HepG2 (cell line): ENCODE measurements around the gene ESPN. TPM values are rescaled to one million over a fixed set of nuclear protein-coding genes. Genes with fewer than 3 reads are reported as not detected.

Experiments used
- ATRX ChIP-seq: sonication (generic); formaldehyde crosslinking; IDR thresholded peaks from 2 replicates; pipeline ENCODE4 v1.4.0; 2020; ENCODE audit warnings: missing genetic modification reagents, borderline replicate concordance
- ELF4 ChIP-seq: sonication (generic); formaldehyde crosslinking; IDR thresholded peaks from 2 replicates; pipeline ENCODE4 v1.5.0; 2020; ENCODE audit warnings: missing genetic modification reagents, mild to moderate bottlenecking, moderate library complexity, borderline replicate concordance
- HNF4A ChIP-seq: sonication (generic); formaldehyde crosslinking; IDR thresholded peaks from 2 replicates; pipeline ENCODE4 v1.4.0; 2020; ENCODE audit warnings: missing genetic modification reagents
- NCOA2 ChIP-seq: sonication (generic); formaldehyde crosslinking; IDR thresholded peaks from 2 replicates; pipeline ENCODE4 v1.8.0; 2022; ENCODE audit warnings: inconsistent platforms
- NCOR1 ChIP-seq: fragments of 200-600 bp; sonication (generic); IDR thresholded peaks from 2 replicates; pipeline ENCODE4 v1.7.0; 2017; ENCODE audit warnings: antibody characterized with exemption, low read length, borderline replicate concordance
- SMYD3 ChIP-seq: sonication (generic); formaldehyde crosslinking; IDR thresholded peaks from 2 replicates; pipeline ENCODE4 v1.8.1; 2023; ENCODE audit warnings: mild to moderate bottlenecking, missing genetic modification reagents
- SRSF1 ChIP-seq: fragments of 200-400 bp; formaldehyde crosslinking; optimal IDR thresholded peaks from 2 replicates; pipeline ENCODE3; 2017; ENCODE audit warnings: mild to moderate bottlenecking, low read depth, low read length, moderate library complexity
- THAP8 ChIP-seq: sonication (generic); formaldehyde crosslinking; IDR thresholded peaks from 2 replicates; pipeline ENCODE4 v1.5.1; 2020; ENCODE audit warnings: missing genetic modification reagents, mild to moderate bottlenecking, borderline replicate concordance
- THAP9 ChIP-seq: sonication (generic); formaldehyde crosslinking; IDR thresholded peaks from 2 replicates; pipeline ENCODE4; 2020; ENCODE audit warnings: missing genetic modification reagents, mild to moderate bottlenecking, borderline replicate concordance
- ZC3H4 ChIP-seq: sonication (generic); formaldehyde crosslinking; IDR thresholded peaks from 2 replicates; pipeline ENCODE4 v1.4.0; 2020; ENCODE audit warnings: missing genetic modification reagents, borderline replicate concordance
- ZFP41 ChIP-seq: sonication (generic); formaldehyde crosslinking; IDR thresholded peaks from 2 replicates; pipeline ENCODE4 v1.4.0; 2020; ENCODE audit warnings: mild to moderate bottlenecking, missing genetic modification reagents, borderline replicate concordance
- ZKSCAN5 ChIP-seq: sonication (generic); formaldehyde crosslinking; IDR thresholded peaks from 2 replicates; pipeline ENCODE4 v1.5.1; 2020; ENCODE audit warnings: mild to moderate bottlenecking, missing genetic modification reagents
- ZNF232 ChIP-seq: sonication (generic); formaldehyde crosslinking; IDR thresholded peaks from 2 replicates; pipeline ENCODE4 v1.4.0; 2020; ENCODE audit warnings: missing genetic modification reagents, borderline replicate concordance
- ZNF329 ChIP-seq: sonication (generic); formaldehyde crosslinking; IDR thresholded peaks from 2 replicates; pipeline ENCODE4 v1.9.0; 2021; ENCODE audit warnings: low read depth, mild to moderate bottlenecking, missing genetic modification reagents
- ZNF33B ChIP-seq: sonication (generic); formaldehyde crosslinking; IDR thresholded peaks from 2 replicates; pipeline ENCODE4 v1.5.1; 2020; ENCODE audit warnings: mild to moderate bottlenecking, missing genetic modification reagents
- ZNF556 ChIP-seq: sonication (generic); formaldehyde crosslinking; IDR thresholded peaks from 2 replicates; pipeline ENCODE4 v1.4.0; 2020; ENCODE audit warnings: mild to moderate bottlenecking, missing genetic modification reagents, borderline replicate concordance
- ZNF562 ChIP-seq: sonication (generic); formaldehyde crosslinking; IDR thresholded peaks from 2 replicates; pipeline ENCODE4 v1.8.0; 2022; ENCODE audit warnings: missing genetic modification reagents, borderline replicate concordance
- ZNF580 ChIP-seq: IDR thresholded peaks from 2 replicates; pipeline ENCODE4 v1.6.1; 2016; ENCODE audit warnings: low read depth, borderline replicate concordance
- polyA plus RNA-seq, 8 experiments: library from polyadenylated mRNA; depleted of rRNA in 3 of 8; stranded (reverse) in 7 of 8; unstranded in 1 of 8; fragments of >200 nt; fragmentation: Illumina TruSeq in 4 of 8; extraction: Trizol in 4 of 8; gene quantifications; 2 replicates each; pipeline versions ENCODE4 v1.2.1 to v1.2.3, GENCODE V29; 2011 to 2016; ENCODE audit warnings: low read depth in 4 of 8, missing spikeins in 1 of 8, mixed read lengths in 1 of 8; ENCODE audit not compliant: insufficient read depth in 1 of 8
- total RNA-seq, 5 experiments: library from RNA; depleted of rRNA; stranded (reverse); fragments of >200 nt; fragmentation: Illumina TruSeq; extraction: Trizol; gene quantifications; 2 replicates each; pipeline ENCODE4 v1.2.3, GENCODE V29; 2016; ENCODE audit warnings: low read depth in 1 of 5
- TF ChIP-seq, protein P1 (sequence below): sonication (generic); formaldehyde crosslinking; IDR thresholded peaks from 2 replicates; pipeline ENCODE4 v1.4.0; 2020; ENCODE audit warnings: missing genetic modification reagents, borderline replicate concordance
- TF ChIP-seq, protein P2 (sequence below): sonication (generic); formaldehyde crosslinking; IDR thresholded peaks from 2 replicates; pipeline ENCODE4 v1.9.0; 2022; ENCODE audit warnings: low read depth, missing genetic modification reagents

Gene ESPN
- total and polyA plus RNA-seq, 2 of the 13 experiments (the other 11 are each of a cell fraction or from before 2014, with no cell fraction given) = 48.6 to 54.2 TPM

- TF ChIP-seq, protein P1, sequence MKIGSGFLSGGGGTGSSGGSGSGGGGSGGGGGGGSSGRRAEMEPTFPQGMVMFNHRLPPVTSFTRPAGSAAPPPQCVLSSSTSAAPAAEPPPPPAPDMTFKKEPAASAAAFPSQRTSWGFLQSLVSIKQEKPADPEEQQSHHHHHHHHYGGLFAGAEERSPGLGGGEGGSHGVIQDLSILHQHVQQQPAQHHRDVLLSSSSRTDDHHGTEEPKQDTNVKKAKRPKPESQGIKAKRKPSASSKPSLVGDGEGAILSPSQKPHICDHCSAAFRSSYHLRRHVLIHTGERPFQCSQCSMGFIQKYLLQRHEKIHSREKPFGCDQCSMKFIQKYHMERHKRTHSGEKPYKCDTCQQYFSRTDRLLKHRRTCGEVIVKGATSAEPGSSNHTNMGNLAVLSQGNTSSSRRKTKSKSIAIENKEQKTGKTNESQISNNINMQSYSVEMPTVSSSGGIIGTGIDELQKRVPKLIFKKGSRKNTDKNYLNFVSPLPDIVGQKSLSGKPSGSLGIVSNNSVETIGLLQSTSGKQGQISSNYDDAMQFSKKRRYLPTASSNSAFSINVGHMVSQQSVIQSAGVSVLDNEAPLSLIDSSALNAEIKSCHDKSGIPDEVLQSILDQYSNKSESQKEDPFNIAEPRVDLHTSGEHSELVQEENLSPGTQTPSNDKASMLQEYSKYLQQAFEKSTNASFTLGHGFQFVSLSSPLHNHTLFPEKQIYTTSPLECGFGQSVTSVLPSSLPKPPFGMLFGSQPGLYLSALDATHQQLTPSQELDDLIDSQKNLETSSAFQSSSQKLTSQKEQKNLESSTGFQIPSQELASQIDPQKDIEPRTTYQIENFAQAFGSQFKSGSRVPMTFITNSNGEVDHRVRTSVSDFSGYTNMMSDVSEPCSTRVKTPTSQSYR (CRISPR knock-in tag) = peak; percentile 38; the same call in 1 of the 2 replicates
- TF ChIP-seq ZNF562 (CRISPR knock-in tag) (no peak), ELF4 (CRISPR knock-in tag) (no peak), THAP8 (no peak), SMYD3 (CRISPR knock-in tag) (no peak), ZKSCAN5 (no peak), ZNF580 (CRISPR knock-in tag) (0 out of 2 replicates have a peak, but pooled peaks have one; percentile 16), NCOA2 (no peak), ZNF329 (CRISPR knock-in tag) (no peak), ZC3H4 (CRISPR knock-in tag) (no peak), ZNF556 (CRISPR knock-in tag) (no peak), SRSF1 (no peak), NCOR1 (no peak), ZFP41 (CRISPR knock-in tag) (no peak), ZNF33B (CRISPR knock-in tag) (no peak), HNF4A (0 out of 2 replicates have a peak, but pooled peaks have one; percentile 8), ZNF232 (CRISPR knock-in tag) (no peak), ATRX (no peak), THAP9 (CRISPR knock-in tag) (0 out of 2 replicates have a peak, but pooled peaks have one; percentile 3)
- TF ChIP-seq, protein P2, sequence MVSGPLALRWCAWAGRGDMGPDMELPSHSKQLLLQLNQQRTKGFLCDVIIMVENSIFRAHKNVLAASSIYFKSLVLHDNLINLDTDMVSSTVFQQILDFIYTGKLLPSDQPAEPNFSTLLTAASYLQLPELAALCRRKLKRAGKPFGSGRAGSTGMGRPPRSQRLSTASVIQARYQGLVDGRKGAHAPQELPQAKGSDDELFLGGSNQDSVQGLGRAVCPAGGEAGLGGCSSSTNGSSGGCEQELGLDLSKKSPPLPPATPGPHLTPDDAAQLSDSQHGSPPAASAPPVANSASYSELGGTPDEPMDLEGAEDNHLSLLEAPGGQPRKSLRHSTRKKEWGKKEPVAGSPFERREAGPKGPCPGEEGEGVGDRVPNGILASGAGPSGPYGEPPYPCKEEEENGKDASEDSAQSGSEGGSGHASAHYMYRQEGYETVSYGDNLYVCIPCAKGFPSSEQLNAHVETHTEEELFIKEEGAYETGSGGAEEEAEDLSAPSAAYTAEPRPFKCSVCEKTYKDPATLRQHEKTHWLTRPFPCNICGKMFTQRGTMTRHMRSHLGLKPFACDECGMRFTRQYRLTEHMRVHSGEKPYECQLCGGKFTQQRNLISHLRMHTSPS = 0 out of 2 replicates have a peak, but pooled peaks have one; percentile 27
Measured at GRCh38 chr1:6391951-6392808, 32.4 kb upstream of the ESPN start (continued).
